Uterus (tissue), 4 donors: ENCODE measurements around the gene CCDC50. TPM values are rescaled to one million over a fixed set of nuclear protein-coding genes. Genes with fewer than 3 reads are reported as not detected.

Source experiments
- DNase-seq, 2 donors: peaks; one replicate each; pipeline ENCODE4 v3.0.0-alpha.2; 2019 to 2020
- H3K27ac ChIP-seq, 2 donors: fragments of 200-600 bp; sonication (generic); 1 replicate in 1 of 2; 2 replicates in 1 of 2; pipeline ENCODE4 v1.5.1; 2016 to 2018
- H3K27me3 ChIP-seq, 2 donors: fragments of 200-600 bp; sonication (generic); one replicate each; pipeline ENCODE4 v1.5.1; 2018 to 2019; ENCODE audit warnings: control low read depth in 1 of 2
- H3K36me3 ChIP-seq, 2 donors: fragments of 200-600 bp; sonication (generic); one replicate each; pipeline ENCODE4 v1.5.1; 2019; ENCODE audit warnings: control low read depth in 1 of 2
- H3K4me1 ChIP-seq, 2 donors: fragments of 200-600 bp; sonication (generic); one replicate each; pipeline ENCODE4 v1.5.1; 2018 to 2019; ENCODE audit warnings: control low read depth in 1 of 2
- H3K4me3 ChIP-seq, 2 donors: fragments of 200-600 bp; sonication (generic); 1 replicate in 1 of 2; 2 replicates in 1 of 2; pipeline ENCODE4 v1.5.1; 2018 to 2019; ENCODE audit warnings: mild to moderate bottlenecking in 1 of 2
- H3K9me3 ChIP-seq, 2 donors: fragments of 200-600 bp; sonication (generic); one replicate each; pipeline ENCODE4 v1.5.1; 2019; ENCODE audit warnings: control low read depth in 1 of 2
- POLR2A ChIP-seq, 2 donors: fragments of 450-650 bp; IDR thresholded peaks; one replicate each; pipeline ENCODE4 v1.6.1; 2016; ENCODE audit warnings: antibody characterized with exemption in 2 of 2, mild to moderate bottlenecking in 1 of 2, moderate library complexity in 1 of 2
- intact Hi-C: fragments of 100-400 bp; cut with DNase I; formaldehyde crosslinking; loops from one replicate; pipeline ENCODE4 v1.15.1; 2023; ENCODE audit warnings: low total_unique reads
- total RNA-seq, 4 donors: library from RNA; depleted of rRNA in 3 of 4; stranded (reverse); fragments of >200 nt in 3 of 4; gene quantifications; one replicate each; pipeline versions ENCODE4 v1.1.0 to v1.2.4, GENCODE V29; 2014 to 2023
- TF ChIP-seq, protein P1 (sequence below), 4 experiments: fragments of 200-600 bp in 2 of 4; fragments of 450-650 bp in 2 of 4; sonication (generic) in 2 of 4; IDR thresholded peaks; one replicate each; pipeline ENCODE4 v1.5.1; 2016 to 2019; ENCODE audit warnings: antibody characterized with exemption in 4 of 4, mild to moderate bottlenecking in 2 of 4, moderate library complexity in 1 of 4
- donor health status: DM: yes; HTN: yes; CAD: no.

Gene CCDC50
- total RNA-seq, 4 donors from 2014 or later, result 68.4 to 342 (median 96.1) TPM

GRCh38 chr3:191316876-191317603 is 12.2 kb upstream of the CCDC50 start:
- Histone ChIP-seq H3K9me3 (no peaks in the 10 kb centered on the region), H3K27me3 (no peaks in the 10 kb centered on the region), H3K27ac (no peak overlapping the region), H3K4me3 (no peak overlapping the region), H3K4me1 (no peaks in the 10 kb centered on the region), H3K36me3 (no peaks in the 10 kb centered on the region)
- TF ChIP-seq, protein P1, sequence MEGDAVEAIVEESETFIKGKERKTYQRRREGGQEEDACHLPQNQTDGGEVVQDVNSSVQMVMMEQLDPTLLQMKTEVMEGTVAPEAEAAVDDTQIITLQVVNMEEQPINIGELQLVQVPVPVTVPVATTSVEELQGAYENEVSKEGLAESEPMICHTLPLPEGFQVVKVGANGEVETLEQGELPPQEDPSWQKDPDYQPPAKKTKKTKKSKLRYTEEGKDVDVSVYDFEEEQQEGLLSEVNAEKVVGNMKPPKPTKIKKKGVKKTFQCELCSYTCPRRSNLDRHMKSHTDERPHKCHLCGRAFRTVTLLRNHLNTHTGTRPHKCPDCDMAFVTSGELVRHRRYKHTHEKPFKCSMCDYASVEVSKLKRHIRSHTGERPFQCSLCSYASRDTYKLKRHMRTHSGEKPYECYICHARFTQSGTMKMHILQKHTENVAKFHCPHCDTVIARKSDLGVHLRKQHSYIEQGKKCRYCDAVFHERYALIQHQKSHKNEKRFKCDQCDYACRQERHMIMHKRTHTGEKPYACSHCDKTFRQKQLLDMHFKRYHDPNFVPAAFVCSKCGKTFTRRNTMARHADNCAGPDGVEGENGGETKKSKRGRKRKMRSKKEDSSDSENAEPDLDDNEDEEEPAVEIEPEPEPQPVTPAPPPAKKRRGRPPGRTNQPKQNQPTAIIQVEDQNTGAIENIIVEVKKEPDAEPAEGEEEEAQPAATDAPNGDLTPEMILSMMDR (IDR thresholded peaks at IDR 0.05), result no peak
- no peak for TF ChIP-seq POLR2A (IDR thresholded peaks at IDR 0.05)
- no peak for DNase-seq
- intact Hi-C loops, result no loop called here

- H3K27ac ChIP-seq, result no peak overlapping the region
- intact Hi-C loops, result no loop called here
These were observed 8.9 kb upstream of the CCDC50 start for GRCh38 chr3:191320316-191320715.

GRCh38 chr3:191321019-191321767 is 8.0 kb upstream of the CCDC50 start:
- H3K9me3 ChIP-seq, result no peaks in the 10 kb centered on the region
- H3K36me3 ChIP-seq, result no peaks in the 10 kb centered on the region
- H3K27me3 ChIP-seq, result no peaks in the 10 kb centered on the region
- H3K4me3 ChIP-seq, result no peak overlapping the region
- TF ChIP-seq, protein P1 (IDR thresholded peaks at IDR 0.05), result no peak
- TF ChIP-seq POLR2A (IDR thresholded peaks at IDR 0.05), result no peak
- H3K27ac ChIP-seq, result no peak overlapping the region
- DNase-seq, result no peak
- no peaks in the 10 kb centered on the region for H3K4me1 ChIP-seq
- intact Hi-C loops, result no loop called here

More at GRCh38 chr3:191320316-191320715, 8.9 kb upstream of the CCDC50 start:
- no peaks in the 10 kb centered on the region for H3K27me3 ChIP-seq
- H3K4me1 ChIP-seq, result no peaks in the 10 kb centered on the region
- H3K9me3 ChIP-seq, result no peaks in the 10 kb centered on the region
- H3K4me3 ChIP-seq, result no peak overlapping the region
- no peak for DNase-seq
- H3K36me3 ChIP-seq, result no peaks in the 10 kb centered on the region
- TF ChIP-seq POLR2A (IDR thresholded peaks at IDR 0.05), result no peak
- TF ChIP-seq, protein P1 (IDR thresholded peaks at IDR 0.05), result no peak

GRCh38 chr3:191324936-191325335 is 4.3 kb upstream of the CCDC50 start:
- TF ChIP-seq, protein P1 (IDR thresholded peaks at IDR 0.05), result no peak
- no peak for TF ChIP-seq POLR2A (IDR thresholded peaks at IDR 0.05)
- Histone ChIP-seq H3K4me3 (no peak overlapping the region), H3K27ac (no peak overlapping the region), H3K36me3 (no peaks in the 10 kb centered on the region), H3K9me3 (no peaks in the 10 kb centered on the region), H3K4me1 (no peaks in the 10 kb centered on the region), H3K27me3 (no peaks in the 10 kb centered on the region)
- intact Hi-C loops, result no loop called here
- DNase-seq, result no peak

DNA sequence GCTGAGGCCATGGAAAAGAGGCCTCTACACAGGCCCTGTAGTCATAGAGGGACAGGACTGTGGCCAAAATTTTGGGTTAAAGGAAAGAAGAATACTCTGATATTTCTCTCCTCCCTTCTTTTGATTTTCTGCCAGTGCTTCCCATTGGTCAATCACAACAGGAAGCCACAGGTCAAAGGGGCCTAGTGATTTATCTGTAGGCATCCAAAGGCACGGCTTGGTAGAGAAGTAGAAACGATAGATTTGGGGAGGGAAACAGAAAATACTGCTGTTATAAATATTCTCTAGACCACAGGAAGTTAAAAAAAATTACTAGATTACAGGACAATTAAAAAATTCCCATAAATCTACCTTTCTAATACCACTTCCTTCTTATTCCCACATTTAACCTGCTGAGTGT is 1.7 kb upstream of the CCDC50 start:
- no peak overlapping the region for H3K4me3 ChIP-seq
- DNase-seq, result no peak
- intact Hi-C loops, result no loop called here
- H3K27ac ChIP-seq, result peak overlapping the region in 1 of 2 donors; percentile 90
- H3K9me3 ChIP-seq, result no peaks in the 10 kb centered on the region
- TF ChIP-seq, protein P1 (IDR thresholded peaks at IDR 0.05), result no peak
- TF ChIP-seq POLR2A (IDR thresholded peaks at IDR 0.05), result no peak
- no peaks in the 10 kb centered on the region for H3K36me3 ChIP-seq
- no peaks in the 10 kb centered on the region for H3K27me3 ChIP-seq
- no peaks in the 10 kb centered on the region for H3K4me1 ChIP-seq
